Panc1 (cell line): ENCODE results near the gene HNF1A. TPM values are rescaled to one million over a fixed set of nuclear protein-coding genes. Genes with fewer than 3 reads are reported as not detected.

Source experiments
- ATAC-seq: fragments of 200-7000 bp; cut with Tn5 transposase; 2 replicates; pipeline ENCODE4 v1.9.1; 2020; ENCODE audit warnings: mild to moderate bottlenecking, moderate library complexity
- BruUV-seq: library from RNA; stranded (reverse); fragments of 400-500 nt; replicated peaks from 2 replicates; lab custom pipeline; 2021; lab: Mats Ljungman, UMichigan
- CTCF ChIA-PET: fragments of 300-600 bp; sonication (Branson Sonifier 250); formaldehyde crosslinking; loops from one replicate; lab custom pipeline; 2022; ENCODE audit warnings: antibody characterized with exemption; lab: Charles Lee
- POLR2A ChIA-PET: fragments of 300-600 bp; sonication (Branson Sonifier 250); formaldehyde crosslinking; loops from one replicate; lab custom pipeline; 2022; ENCODE audit warnings: antibody characterized with exemption; lab: Charles Lee
- DNase-seq: peaks from one replicate; pipeline ENCODE4 v3.0.0-alpha.2; 2010; ENCODE audit warnings: low read depth, low spot score
- H3K27ac ChIP-seq: 2 replicates; pipeline ENCODE4 v1.5.1; 2011; ENCODE audit warnings: mild to moderate bottlenecking, low read length, inconsistent platforms
- H3K27me3 ChIP-seq: fragments of 200-500 bp; sonication (Bioruptor generic); 2 replicates; pipeline ENCODE4 v1.6.0; 2014; ENCODE audit warnings: low read length, inconsistent platforms; ENCODE audit not compliant: control insufficient read depth, insufficient read depth
- H3K36me3 ChIP-seq: fragments of 200-500 bp; sonication (Bioruptor generic); 2 replicates; pipeline ENCODE4 v1.5.1; 2014; ENCODE audit warnings: inconsistent platforms, mild to moderate bottlenecking, low read length, moderate library complexity; ENCODE audit not compliant: control insufficient read depth, insufficient read depth
- H3K4me1 ChIP-seq: 2 replicates; pipeline ENCODE4 v1.5.1; 2011; ENCODE audit warnings: inconsistent platforms, mild to moderate bottlenecking, low read length, moderate library complexity; ENCODE audit not compliant: control insufficient read depth, insufficient read depth
- H3K4me3 ChIP-seq, 2 experiments: 2 replicates each; pipeline ENCODE4 v1.5.1; 2011 to 2012; ENCODE audit warnings: low read depth in 2 of 2, low read length in 2 of 2, mild to moderate bottlenecking in 2 of 2, inconsistent platforms in 1 of 2, moderate library complexity in 1 of 2
- H3K9me3 ChIP-seq: fragments of 200-500 bp; sonication (Bioruptor generic); 2 replicates; pipeline ENCODE4 v1.5.1; 2014; ENCODE audit warnings: low read depth, mild to moderate bottlenecking, inconsistent platforms, low read length, moderate library complexity; ENCODE audit not compliant: control insufficient read depth, insufficient read depth
- CTCF ChIP-seq: fragments of 450-650 bp; IDR thresholded peaks from 2 replicates; pipeline ENCODE4 v1.5.1; 2017; ENCODE audit warnings: mild to moderate bottlenecking
- POLR2AphosphoS5 ChIP-seq: IDR thresholded peaks from 2 replicates; pipeline ENCODE4 v1.6.1; 2012; ENCODE audit warnings: mild to moderate bottlenecking, low read depth, low read length, moderate library complexity
- REST ChIP-seq, 2 experiments: IDR thresholded peaks; 2 replicates each; pipeline ENCODE4 v1.6.1; 2011 to 2012; ENCODE audit warnings: low read depth in 2 of 2, control low read depth in 1 of 2, low read length in 1 of 2, mild to moderate bottlenecking in 1 of 2, moderate library complexity in 1 of 2; ENCODE audit not compliant: insufficient read depth in 1 of 2
- SIN3A ChIP-seq: IDR thresholded peaks from 2 replicates; pipeline ENCODE4 v1.6.1; 2012; ENCODE audit warnings: low read depth, mild to moderate bottlenecking, low read length, moderate library complexity, borderline replicate concordance; ENCODE audit not compliant: insufficient read depth
- TCF7L2 ChIP-seq: IDR thresholded peaks from 2 replicates; pipeline ENCODE4 v1.6.1; 2011; ENCODE audit warnings: mild to moderate bottlenecking, low read depth, low read length, inconsistent platforms
- in situ Hi-C: cut with HindIII; loops from 2 replicates; pipeline ENCODE4 v1.10.0; 2016; ENCODE audit warnings: low sequenced_read_pairs, low pct_unique_long_range_greater_than_20kb
- intact Hi-C: fragments of 100-400 bp; cut with micrococcal nuclease; formaldehyde crosslinking; loops from one replicate; pipeline ENCODE4 v1.10.0; 2022; ENCODE audit not compliant: unreplicated experiment
- total RNA-seq: library from RNA; stranded (reverse); gene quantifications from one replicate; pipeline ENCODE4 v1.2.1, GENCODE V29; 2021; ENCODE audit not compliant: unreplicated experiment

Gene HNF1A
- total RNA-seq, 1 experiment from 2014 or later: 0.26 TPM

- CTCF ChIA-PET: no interaction called here
- POLR2A ChIA-PET: no interaction called here
- H3K36me3 ChIP-seq: peaks cover 5% of the 10 kb centered on the region; the same call in 1 of the 2 replicates
- in situ Hi-C loops: no loop called here
- H3K9me3 ChIP-seq: no peaks in the 10 kb centered on the region
- no peaks in the 10 kb centered on the region for H3K4me1 ChIP-seq
- H3K27ac ChIP-seq: no peak overlapping the region
- intact Hi-C loops: no loop called here
- no peak overlapping the region for H3K4me3 ChIP-seq
- H3K27me3 ChIP-seq: no peaks in the 10 kb centered on the region; the same call in 1 of the 2 replicates
- DNase-seq: no peak
- BruUV-seq: no TSS peak
- no peak for ATAC-seq
- TF ChIP-seq POLR2AphosphoS5 (no peak), CTCF (no peak), TCF7L2 (no peak), SIN3A (no peak), REST (IDR thresholded peaks at IDR 0.05; ENCODE audit: insufficient read depth in 1 of 2, low read depth in 2 of 2, low read length in 1 of 2) (no peak)
Measured at GRCh38 chr12:121018860-121019617, 40.7 kb downstream of the HNF1A start.

GRCh38 chr12:121021754-121022153 lies 43.4 kb downstream of the HNF1A start:
- H3K9me3 ChIP-seq: no peaks in the 10 kb centered on the region
- H3K27me3 ChIP-seq: no peaks in the 10 kb centered on the region; the same call in 1 of the 2 replicates
- H3K4me1 ChIP-seq: no peaks in the 10 kb centered on the region
- no peak overlapping the region for H3K27ac ChIP-seq
- ChIA-PET CTCF (no interaction called here), POLR2A (no interaction called here)
- TF ChIP-seq TCF7L2 (no peak), CTCF (no peak), SIN3A (no peak), REST (IDR thresholded peaks at IDR 0.05; ENCODE audit: insufficient read depth in 1 of 2, low read depth in 2 of 2, low read length in 1 of 2) (no peak), POLR2AphosphoS5 (no peak)
- no peaks in the 10 kb centered on the region for H3K36me3 ChIP-seq
- no peak overlapping the region for H3K4me3 ChIP-seq
- DNase-seq (no peak), ATAC-seq (no peak)
- intact Hi-C loops: no loop called here
- in situ Hi-C loops: no loop called here
- no TSS peak for BruUV-seq
